ENCODE measurements around the gene MDFIC2.
"Not testable (repeated sequence)": the region's sequence is repeated elsewhere in the genome, so short reads cannot be mapped to it uniquely, and the experiment has no call there.

The MDFIC2 gene

DNA sequence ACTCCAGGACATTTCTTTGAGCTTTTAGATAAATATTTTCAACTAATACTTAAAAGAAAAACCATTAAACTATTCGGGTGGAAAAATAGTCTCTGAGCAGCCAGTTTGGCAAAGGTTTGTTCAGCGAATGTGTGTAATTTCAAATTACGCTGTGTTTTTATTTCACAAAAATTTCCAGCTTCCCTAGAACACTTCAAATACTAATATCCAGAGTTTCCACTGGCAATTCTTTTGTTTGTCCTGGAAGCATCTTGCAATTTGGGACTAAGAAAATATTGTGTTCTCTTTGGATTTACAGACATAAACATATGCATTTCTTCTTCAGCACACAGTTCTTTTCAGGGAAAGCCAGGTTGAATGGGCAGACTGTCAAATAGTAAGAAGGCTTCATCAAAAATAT is 61.9 kb downstream of the MDFIC2 start:
- no peak for DNase-seq

DNA sequence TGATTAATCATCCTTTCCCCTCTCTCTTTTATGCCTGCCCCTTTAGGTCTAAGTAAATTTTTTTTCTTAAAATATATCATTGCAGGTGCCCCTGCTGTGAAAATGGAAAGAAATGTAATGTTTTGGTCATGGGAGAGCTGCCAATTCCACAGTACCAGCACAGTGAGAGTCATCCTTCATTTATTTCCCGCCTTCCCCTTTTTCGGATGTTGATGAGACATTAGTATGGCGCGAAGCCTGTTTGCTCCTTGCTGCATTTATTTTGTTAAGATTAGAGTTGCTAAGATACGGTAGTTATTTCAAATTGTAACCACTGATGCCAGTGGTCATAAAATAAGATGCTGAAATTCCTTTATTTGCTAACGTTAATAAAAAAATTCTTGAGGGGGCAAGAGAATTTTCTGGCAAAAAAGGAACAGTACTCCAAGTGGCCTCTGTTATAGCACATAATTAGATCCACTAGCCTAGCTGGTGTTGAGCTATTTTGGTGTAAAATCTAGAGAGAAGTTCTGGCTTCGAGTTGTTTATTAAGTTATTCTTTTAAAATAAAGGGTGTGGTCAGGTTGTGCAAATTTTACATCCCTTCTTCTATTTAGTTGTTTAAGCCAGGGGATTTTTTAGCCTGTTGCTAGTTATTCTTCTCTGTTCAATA is 62.8 kb downstream of the MDFIC2 start:
- no peak for DNase-seq

DNA sequence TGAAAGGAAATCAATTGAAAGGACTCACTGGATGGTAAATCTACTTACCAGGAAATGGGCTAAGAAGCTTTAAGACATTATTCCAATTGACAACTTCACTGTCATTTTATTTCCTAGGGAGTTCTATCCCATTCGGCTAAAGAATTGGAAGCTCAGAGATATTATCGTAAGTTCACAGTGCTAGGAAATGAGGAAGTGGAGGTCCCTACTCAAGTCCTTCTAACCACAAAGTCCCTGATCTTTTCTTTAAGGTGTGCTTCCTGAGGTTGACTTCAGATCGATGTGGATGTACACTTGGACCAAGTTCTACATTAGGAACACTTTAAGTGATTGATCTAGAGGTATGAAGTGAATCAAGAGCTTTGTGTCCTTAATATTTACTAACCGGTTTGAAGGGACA is 63.6 kb downstream of the MDFIC2 start:
- no peak for DNase-seq

DNA sequence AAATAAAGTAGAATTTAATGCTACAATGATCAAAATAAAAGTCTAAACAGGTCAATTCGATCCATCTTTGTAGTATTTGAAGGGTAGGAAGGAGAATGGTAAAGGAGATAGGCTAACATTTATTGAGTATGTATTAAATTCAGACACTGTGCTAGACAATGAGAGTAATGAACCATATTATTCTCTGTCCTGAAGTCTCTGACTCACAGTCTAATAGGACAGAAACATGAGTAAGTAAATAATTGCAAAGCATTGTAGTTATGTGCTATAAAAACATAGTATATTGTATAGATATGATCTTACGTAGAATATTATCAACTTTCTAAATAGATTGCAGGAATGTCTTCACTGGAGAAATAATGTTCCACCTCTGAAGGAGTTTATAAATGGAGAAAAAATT is 64.5 kb downstream of the MDFIC2 start:
- DNase-seq: no peak

DNA sequence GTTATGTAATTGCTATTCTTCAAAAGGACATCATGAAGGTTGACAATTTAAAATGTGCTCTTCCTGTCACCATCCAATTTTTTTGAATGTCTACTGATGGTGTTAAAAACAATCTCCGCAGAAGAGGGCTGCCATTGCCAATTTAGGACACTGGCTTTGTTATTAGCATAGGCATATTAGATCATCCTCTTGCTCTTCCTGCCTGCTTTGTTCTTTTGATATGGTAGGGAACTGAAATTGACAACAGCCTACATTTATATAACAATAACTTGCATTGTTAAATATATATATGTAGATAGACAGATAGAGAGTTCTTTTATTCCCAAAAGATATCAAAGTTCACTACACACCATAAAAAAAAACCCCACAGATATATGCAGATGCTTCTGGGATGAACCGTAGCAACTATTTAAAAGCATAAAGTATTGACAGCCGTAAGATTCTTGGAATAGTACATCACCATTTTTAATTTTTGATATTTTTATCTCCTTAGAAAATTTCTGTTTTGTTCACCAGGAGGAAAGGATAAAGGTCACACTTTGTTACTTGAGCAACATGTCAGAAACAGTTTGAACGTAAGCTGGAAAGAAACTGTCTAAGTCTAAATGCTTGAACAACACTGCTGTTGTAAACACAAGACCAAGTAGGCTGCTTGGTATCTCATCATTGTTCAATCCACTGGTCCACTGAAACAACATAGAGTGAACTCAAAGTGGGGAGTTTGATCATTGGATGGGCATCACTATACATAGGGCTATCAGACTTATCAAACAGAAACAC is 66.5 kb downstream of the MDFIC2 start:
- no peak for DNase-seq

DNA sequence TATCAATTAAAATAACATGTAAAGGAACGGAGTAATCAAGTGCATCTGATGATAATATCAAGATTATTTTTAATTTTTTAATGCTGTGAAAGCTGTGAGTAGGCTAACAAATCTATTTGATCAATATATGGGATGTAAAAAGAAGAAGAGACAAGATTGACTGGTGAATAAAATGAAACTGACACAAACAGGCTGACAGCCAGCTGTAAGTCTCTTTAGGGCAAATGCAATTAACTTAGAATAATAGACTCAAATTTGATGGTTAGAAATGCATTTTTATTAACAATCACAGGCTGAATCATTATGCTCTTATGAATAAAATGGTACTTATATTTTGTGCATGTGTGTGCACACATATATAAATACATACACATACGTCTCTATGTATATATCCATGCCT is 68.0 kb downstream of the MDFIC2 start:
- DNase-seq: no peak

DNA sequence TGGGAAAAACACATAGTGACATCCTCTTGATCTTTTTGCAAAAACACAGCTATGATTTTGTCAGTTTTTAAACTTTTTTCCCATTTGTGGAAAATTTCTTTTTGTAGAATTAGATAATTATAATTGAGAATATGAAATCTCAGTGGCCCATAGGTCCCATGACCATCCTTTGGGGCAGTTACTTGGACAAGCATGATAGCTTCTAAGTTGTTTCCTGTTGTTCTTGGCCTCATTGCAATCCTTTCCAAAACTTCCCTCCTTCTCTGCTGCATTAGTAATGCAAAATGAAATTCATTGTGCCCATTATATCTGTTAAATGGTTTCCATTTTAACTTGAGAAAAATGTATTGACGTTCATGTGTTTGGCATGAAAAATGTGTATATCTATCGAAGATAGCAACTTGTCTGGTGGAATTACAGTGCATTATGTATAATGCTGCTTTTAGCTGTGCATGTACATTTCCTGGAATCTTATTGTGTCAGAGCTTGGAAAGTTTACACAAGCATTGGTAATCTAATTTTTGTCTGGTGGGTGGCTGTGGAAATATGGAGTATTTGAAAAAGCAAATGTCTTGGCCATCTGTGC is 70.0 kb downstream of the MDFIC2 start:
- no peak for DNase-seq

DNA sequence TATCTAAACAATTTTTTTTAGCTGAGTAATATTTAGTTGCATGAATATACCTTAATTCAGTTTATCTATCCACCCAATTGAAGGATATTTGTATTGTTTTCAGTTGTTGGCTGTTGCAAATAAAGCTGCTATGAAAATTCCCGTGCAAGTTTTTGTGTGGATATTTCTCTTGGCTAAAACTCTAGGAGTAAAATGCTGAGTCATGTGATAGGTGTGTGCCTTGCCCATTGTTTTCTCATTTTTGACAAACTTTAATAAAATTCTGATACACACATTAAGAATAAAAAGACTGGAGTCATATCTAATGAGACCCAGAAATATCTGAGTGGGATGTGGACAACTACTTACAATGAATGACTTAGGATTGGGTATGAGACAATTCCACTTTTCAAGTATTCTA is 78.6 kb downstream of the MDFIC2 start:
- no peak for DNase-seq

DNA sequence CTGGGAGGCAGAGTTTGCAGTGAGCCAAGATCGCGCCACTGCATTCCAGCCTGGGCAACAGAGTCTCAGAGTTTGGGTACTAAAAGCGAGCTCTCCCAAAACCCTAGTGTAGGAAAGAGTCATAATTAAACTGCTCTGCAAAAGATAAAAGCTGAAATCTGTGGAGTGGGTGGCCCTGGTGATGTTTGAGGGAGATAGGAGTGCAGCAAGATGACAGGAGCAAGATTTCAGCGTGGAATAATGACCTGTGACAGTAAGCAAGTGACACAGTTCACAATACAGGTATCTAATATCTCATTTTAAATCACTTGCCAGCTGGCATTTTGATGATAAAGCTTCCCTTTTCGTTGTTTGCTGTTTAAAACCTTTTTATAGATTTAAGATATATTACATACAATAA is 79.3 kb downstream of the MDFIC2 start:
- no peak for DNase-seq

DNA sequence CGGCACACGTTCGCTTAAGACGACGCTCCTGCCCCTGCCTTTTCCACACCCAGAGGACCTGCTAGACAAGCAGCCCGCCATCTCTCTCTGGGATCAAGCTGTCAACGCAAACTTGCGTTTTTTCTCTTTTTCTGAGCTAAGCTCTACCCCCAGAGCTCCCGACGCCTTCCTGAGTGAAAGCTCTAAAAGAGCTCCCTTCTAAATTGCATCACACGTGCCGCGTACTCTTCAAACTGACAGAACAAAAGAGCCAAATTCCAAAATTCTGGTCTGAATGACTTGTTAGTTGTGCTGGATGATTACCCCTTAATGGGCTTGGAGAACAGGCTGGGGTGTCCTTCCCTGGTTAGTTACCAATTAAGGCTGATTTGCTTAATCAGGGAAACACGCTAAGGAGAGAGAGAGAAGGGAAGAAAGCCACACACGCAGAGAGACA is 81.2 kb downstream of the MDFIC2 start:
- DNase-seq: no peak

DNA sequence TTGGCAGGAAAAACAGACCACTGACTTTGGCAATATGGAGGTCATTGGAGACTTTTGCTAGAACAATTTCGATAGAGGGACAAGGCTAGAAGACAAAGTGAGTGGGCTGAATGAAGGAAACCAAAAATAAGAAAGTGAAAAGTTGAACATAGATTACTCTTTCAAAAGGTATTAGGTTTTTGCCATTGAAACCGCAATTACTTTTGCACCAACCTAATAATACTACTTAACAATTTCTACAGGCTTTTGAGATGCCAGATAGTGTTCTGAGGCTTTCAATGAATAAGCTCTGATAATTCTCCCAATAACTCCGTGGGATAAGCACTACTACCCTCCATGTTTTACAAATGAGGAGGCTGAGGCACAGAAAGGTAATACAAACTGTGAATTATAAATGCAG is 85.0 kb downstream of the MDFIC2 start:
- DNase-seq: no peak

DNA sequence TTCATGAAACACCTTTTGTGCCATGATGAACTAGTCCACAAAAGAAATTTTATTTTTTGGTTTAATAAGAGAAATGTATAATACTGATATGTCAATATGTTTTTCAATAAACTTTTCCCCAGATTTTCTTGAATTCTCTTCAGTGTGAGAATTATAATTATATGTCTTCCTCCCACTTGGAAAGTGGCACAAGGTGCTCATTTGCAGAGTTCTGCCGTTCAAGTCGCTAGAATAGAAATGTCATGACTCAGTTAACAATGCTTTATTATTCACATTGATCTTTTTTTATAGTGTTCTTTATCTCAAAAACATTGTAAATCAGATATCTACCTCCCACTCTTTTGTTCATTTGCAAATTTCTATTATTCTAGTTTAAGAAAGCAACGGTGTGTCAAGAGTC is 87.3 kb downstream of the MDFIC2 start:
- no peak for DNase-seq

DNA sequence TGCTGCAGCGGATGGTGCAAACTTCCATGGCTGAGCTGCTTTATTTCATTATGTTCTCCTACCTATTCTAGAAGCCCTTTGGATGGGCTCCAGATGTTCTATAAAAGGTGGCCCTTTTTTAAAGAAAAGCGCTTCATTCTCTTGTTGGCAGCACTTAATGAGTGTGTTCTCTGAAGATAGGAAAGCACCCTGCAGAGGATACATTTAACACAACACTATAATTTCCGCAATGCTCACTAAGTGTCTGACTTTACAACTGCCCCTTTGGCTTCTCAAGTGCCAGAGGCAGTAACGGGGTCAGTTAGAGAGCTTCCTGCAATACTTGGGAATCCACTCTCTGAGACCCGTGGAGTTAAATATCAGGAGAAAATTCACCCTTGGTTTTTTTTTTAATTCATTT is 88.1 kb downstream of the MDFIC2 start:
- DNase-seq: no peak

DNA sequence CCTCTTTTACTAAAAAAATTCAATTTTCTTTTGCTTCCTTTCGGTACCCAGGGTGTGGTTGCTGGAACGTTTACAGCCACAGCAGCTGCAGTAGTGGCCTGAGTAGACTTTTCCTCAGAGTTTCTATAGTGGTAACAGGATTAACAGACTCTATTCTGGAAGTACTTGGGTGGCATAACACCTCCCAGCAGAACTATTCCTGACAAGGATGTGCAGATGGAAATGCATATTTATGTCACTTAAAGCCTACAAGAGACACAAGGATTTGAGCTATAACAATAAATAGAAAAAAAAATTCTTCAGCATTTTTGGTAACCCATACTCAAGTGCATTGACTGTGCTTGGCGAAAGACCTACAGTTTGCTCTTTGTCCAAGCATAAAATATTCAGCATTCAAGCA is 94.0 kb downstream of the MDFIC2 start:
- no peak for DNase-seq

DNA sequence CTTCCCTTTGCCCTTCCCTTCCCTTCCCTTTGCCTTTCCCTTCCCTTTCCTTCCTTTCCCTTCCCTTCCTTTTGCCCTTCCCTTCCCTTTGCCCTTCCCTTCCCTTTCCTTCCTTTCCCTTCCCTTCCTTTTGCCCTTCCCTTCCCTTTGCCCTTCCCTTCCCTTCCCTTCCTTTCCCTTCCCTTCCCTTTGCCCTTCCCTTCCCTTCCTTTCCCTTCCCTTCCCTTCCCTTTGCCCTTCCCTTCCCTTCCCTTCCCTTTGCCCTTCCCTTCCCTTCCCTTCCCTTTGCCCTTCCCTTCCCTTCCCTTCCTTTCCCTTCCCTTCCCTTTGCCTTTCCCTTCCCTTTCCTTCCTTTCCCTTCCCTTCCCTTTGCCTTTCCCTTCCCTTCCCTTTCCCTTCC is 101.2 kb downstream of the MDFIC2 start:
- not testable (repeated sequence) for DNase-seq

DNA sequence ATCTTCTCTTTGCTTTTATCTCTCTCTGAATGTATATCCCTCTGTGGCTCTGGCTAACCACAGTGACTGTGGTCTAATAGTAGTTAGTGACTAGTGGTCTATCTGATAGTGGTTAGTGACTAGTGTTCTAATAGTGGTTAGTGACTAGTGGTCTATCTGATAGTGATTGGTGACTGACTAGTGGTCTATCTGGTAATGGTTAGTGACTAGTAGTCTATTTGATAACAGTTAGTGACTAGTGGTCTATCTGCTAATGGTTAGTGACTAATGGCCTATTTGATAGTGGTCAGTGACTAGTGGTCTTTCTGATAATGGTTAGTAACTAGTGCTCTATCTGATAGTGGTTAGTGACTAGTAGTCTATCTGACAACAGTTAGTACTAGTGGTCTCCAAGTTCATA is 110.5 kb downstream of the MDFIC2 start:
- DNase-seq: no peak

DNA sequence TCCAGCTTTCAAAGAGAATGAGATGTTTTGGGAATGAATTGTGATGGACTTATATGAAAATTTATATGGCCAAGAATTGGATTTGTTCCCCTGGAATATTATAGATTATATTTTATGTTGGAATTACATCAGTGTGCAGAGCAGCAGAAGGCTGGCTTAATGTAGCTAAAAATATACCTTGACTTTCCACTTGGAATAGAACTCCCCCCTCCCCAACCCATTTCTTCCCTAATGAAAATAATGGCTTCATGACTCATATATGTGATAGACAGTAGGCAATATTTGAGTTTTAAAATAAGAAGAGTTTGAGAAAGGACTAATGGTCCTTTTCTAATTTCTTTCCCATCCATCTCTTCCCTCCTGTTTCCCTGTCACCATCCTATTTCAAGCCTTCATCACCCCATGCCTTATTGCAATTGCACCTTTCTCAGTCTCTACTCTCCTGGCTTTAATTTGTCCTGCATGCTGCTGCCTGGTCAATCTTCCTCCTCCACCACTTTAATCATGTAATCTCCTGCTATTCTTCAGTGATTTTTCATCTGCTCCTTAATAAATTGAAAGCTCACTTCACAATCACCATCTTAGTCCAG is 122.5 kb downstream of the MDFIC2 start:
- DNase-seq: no peak

DNA sequence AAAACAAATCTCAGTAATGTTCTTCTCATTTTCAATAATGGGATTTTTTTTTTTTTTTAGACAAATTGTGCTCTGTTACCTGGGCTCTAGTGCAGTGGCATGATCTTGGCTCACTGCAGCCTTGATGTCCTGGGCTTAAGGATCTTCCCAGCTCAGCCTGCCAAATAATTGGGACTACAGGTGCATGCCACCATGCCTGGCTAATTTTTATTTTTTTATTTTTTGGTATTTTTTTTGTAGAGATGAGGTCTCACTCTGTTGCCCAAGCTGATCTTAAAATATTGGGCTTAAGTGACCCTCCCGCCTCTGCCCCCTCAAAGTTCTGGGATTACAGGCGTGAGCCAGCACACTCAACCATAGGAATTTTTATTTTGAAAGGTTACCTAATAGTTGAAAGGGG is 126.2 kb downstream of the MDFIC2 start:
- no peak for DNase-seq

DNA sequence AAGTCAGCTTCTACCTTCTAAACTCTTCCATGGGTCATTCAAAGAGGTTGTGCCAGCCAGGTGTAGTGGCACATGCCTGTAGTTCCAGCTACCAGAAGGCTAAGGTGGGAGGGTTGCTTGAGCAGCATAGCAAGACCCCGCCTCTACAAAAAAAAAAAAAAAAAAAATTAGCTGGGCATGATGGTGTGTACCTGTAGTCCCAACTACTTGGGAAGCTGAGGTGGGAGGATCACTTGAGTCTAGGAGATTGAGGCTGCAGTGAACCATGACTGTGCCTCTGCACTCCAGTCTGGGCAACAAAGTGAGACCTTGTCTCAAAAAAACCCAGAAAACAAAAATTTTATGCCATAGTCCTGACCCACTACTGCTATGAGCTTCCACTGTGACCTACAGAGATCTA is 126.8 kb downstream of the MDFIC2 start:
- no peak for DNase-seq

DNA sequence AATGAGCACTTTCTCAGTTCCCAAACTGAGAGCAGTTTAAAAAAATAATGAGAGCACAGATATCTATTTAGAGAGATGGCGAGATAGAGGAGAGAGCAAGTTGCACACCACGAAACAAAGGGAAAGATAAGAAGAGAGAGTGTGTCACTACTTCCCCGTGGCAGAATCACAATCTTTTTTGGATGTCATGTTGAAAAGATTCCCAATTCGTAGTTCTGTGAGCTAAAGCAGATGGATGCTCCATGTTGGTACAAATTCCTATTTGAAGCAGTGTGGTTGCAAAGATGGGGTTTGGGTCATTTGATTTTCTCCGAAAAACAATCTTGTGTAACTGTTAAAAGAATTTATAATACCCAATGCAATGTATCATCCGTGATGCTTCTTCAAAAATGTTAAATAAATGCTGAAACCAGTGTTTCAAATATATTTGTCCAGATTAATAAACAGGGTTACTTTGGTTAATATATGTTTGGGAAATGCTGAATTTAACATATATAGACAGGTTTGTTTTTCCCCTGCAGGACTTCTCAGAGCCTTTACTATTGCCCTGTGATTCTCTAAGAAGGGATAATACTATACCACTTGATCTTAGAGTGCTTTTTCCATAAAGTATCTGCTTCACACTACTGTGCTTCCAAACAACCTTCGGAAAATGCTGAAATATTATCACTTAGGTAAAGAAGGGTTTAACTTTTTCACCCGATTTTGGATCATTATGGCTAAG is 128.5 kb downstream of the MDFIC2 start:
- no peak for DNase-seq

DNA sequence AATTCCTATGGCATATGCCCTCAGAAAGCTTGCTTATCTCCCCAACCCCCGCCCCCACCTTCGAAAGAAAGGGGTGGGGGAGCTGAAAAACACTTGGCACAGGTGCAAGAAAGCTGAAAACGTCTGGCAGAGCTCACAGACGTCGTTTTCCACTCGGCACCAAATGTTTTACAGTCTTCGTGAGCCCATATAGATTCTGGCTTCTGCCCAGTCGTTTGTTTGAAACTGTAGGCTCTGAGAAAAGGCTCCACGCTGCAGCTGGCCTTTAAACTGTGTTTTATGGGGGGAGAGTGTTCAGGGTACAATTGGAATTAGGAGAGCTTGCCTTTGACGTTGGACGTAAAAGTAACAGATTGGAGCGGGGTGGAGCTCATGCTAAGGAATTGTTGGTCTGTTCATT is 130.3 kb downstream of the MDFIC2 start:
- DNase-seq: no peak

DNA sequence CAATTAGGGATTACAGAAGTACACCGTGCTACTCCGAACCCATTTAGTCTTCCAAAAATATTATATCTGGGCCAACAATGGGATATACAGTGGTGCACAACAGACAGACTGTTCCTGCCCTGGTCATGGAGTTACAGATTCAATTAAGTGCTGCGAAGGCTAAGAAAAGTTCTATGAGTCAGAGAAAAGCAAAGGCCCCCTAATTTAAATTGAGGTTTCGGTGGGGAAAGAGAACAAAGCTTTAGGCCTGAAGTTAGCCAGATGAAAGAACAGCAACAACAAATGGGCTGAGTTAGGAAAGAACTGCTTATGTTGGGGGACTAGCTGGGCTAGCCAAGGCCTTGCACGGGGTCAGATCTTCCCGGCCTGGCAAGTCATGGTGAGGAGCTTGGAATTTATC is 131.8 kb downstream of the MDFIC2 start:
- no peak for DNase-seq

DNA sequence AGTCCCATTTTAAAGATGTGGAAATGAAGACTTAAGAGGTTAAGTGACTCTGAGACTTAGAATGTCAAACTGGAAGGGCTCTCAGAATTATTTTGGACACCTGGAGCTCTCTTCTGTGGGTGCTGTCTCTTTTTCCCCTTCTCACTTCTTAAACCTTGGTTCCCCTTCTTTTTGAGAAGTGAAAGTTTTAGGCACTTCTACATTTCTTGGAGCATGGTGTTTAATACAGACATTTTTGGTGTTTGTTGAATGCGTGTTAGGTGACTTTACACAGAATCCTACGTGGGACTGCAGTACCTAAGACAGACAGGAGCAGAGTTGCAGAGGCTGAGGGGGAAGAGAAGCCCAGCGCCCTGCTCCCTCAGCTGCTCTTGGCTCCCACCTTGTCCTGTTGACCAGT is 133.3 kb downstream of the MDFIC2 start:
- DNase-seq: no peak

All from NCI-H187 treated with DMSO at 0.1 percent for 48 hours (cell line).